HG03469 (cell line): ENCODE measurements around the gene MYO18B.

Experiments used
- ATAC-seq: cut with Tn5 transposase; IDR thresholded peaks from one replicate; pipeline ENCODE4 v1.9.1; 2021; ENCODE audit warnings: mild to moderate bottlenecking, moderate library complexity, moderate number of reproducible peaks; ENCODE audit not compliant: unreplicated experiment

Gene MYO18B

GRCh38 chr22:25816522-25817059 lies 74.6 kb downstream of the MYO18B start:
- no peak for ATAC-seq

GRCh38 chr22:25817092-25817943 lies 75.3 kb downstream of the MYO18B start:
- no peak for ATAC-seq

GRCh38 chr22:25818541-25818940 lies 76.6 kb downstream of the MYO18B start:
- ATAC-seq, result no peak

GRCh38 chr22:25822344-25822743 lies 80.4 kb downstream of the MYO18B start:
- ATAC-seq, result no peak

- no peak for ATAC-seq
Measured at GRCh38 chr22:25823276-25823675, 81.3 kb downstream of the MYO18B start.

GRCh38 chr22:25824828-25825423 lies 82.9 kb downstream of the MYO18B start:
- no peak for ATAC-seq

GRCh38 chr22:25827415-25827814 lies 85.4 kb downstream of the MYO18B start:
- no peak for ATAC-seq

- no peak for ATAC-seq
Measured at GRCh38 chr22:25828422-25828821, 86.4 kb downstream of the MYO18B start.

GRCh38 chr22:25829237-25829636 lies 87.2 kb downstream of the MYO18B start:
- no peak for ATAC-seq

GRCh38 chr22:25829808-25830777 lies 88.1 kb downstream of the MYO18B start:
- ATAC-seq, result no peak

- ATAC-seq, result no peak
Measured at GRCh38 chr22:25833091-25833490, 91.1 kb downstream of the MYO18B start.

- ATAC-seq, result no peak
Measured at GRCh38 chr22:25833676-25834075, 91.7 kb downstream of the MYO18B start.

GRCh38 chr22:25834490-25834889 lies 92.5 kb downstream of the MYO18B start:
- ATAC-seq, result no peak

GRCh38 chr22:25835348-25835747 lies 93.4 kb downstream of the MYO18B start:
- no peak for ATAC-seq

GRCh38 chr22:25837288-25837900 lies 95.4 kb downstream of the MYO18B start:
- ATAC-seq, result no peak

GRCh38 chr22:25838960-25839741 lies 97.2 kb downstream of the MYO18B start:
- no peak for ATAC-seq

- no peak for ATAC-seq
Measured at GRCh38 chr22:25839755-25840154, 97.8 kb downstream of the MYO18B start.

- no peak for ATAC-seq
Measured at GRCh38 chr22:25840167-25840566, 98.2 kb downstream of the MYO18B start.

- no peak for ATAC-seq
Measured at GRCh38 chr22:25840891-25841290, 98.9 kb downstream of the MYO18B start.

- no peak for ATAC-seq
Measured at GRCh38 chr22:25841775-25842174, 99.8 kb downstream of the MYO18B start.
